Mesendoderm (in vitro differentiated cells): ENCODE measurements around the gene FNDC3A.

Source experiments
- DNase-seq: peaks from one replicate; pipeline ENCODE4 v3.0.0; 2013
- H2AK5ac ChIP-seq: 2 replicates; pipeline ENCODE4 v1.6.1; 2013; ENCODE audit warnings: low read length, inconsistent platforms
- H2BK120ac ChIP-seq: 2 replicates; pipeline ENCODE4 v1.6.1; 2013; ENCODE audit warnings: low read depth, mild to moderate bottlenecking, low read length, moderate library complexity, mixed read lengths
- H2BK15ac ChIP-seq: replicated peaks from 2 replicates; pipeline ENCODE4 v1.6.1; 2013; ENCODE audit warnings: low read depth, mild to moderate bottlenecking, moderate library complexity
- H2BK5ac ChIP-seq: 2 replicates; pipeline ENCODE4 v1.6.1; 2013; ENCODE audit warnings: low read length, inconsistent platforms
- H3K18ac ChIP-seq: 2 replicates; pipeline ENCODE4 v1.6.1; 2013; ENCODE audit warnings: mild to moderate bottlenecking, low read length, mixed read lengths
- H3K23ac ChIP-seq: one replicate; pipeline ENCODE4 v1.6.1; 2013; ENCODE audit warnings: low read length
- H3K27ac ChIP-seq: 2 replicates; pipeline ENCODE4 v1.5.1; 2013; ENCODE audit warnings: low read depth, mild to moderate bottlenecking, inconsistent platforms, low read length, moderate library complexity
- H3K27me3 ChIP-seq: 2 replicates; pipeline ENCODE4 v1.6.1; 2013; ENCODE audit warnings: low read length, control low read depth, mild to moderate bottlenecking, inconsistent platforms; ENCODE audit not compliant: insufficient read depth, poor library complexity
- H3K36me3 ChIP-seq: 2 replicates; pipeline ENCODE4 v1.6.1; 2013; ENCODE audit warnings: low read length, inconsistent platforms; ENCODE audit not compliant: control insufficient read depth, insufficient read depth
- H3K4ac ChIP-seq: one replicate; pipeline ENCODE4 v1.6.1; 2013; ENCODE audit warnings: low read depth, mild to moderate bottlenecking, low read length, moderate library complexity
- H3K4me1 ChIP-seq: 2 replicates; pipeline ENCODE4 v1.6.1; 2013; ENCODE audit warnings: low read depth, low read length, inconsistent platforms; ENCODE audit not compliant: control insufficient read depth
- H3K4me2 ChIP-seq: 2 replicates; pipeline ENCODE4 v1.6.1; 2013; ENCODE audit warnings: low read length
- H3K4me3 ChIP-seq: 2 replicates; pipeline ENCODE4 v1.5.1; 2013; ENCODE audit warnings: mild to moderate bottlenecking, low read length
- H3K56ac ChIP-seq: one replicate; pipeline ENCODE4 v1.6.1; 2013; ENCODE audit warnings: low read length
- H3K79me1 ChIP-seq: 2 replicates; pipeline ENCODE4 v1.6.1; 2013; ENCODE audit warnings: low read length, inconsistent platforms
- H3K79me2 ChIP-seq: 2 replicates; pipeline ENCODE4 v1.6.1; 2013; ENCODE audit warnings: mild to moderate bottlenecking, low read length; ENCODE audit not compliant: control insufficient read depth, insufficient read depth
- H3K9ac ChIP-seq: 2 replicates; pipeline ENCODE4 v1.6.1; 2013; ENCODE audit warnings: low read length, inconsistent platforms
- H4K5ac ChIP-seq: one replicate; pipeline ENCODE4 v1.6.1; 2013; ENCODE audit warnings: low read length
- H4K8ac ChIP-seq: one replicate; pipeline ENCODE4 v1.6.1; 2013; ENCODE audit warnings: low read depth, mild to moderate bottlenecking, control low read depth, low read length, moderate library complexity
- WGBS: extraction: QIAGEN DNeasy Blood & Tissue Kit; methylation state at CpG from one replicate; pipeline ENCODE4 v1.1.7; 2013; ENCODE audit warnings: low lambda C conversion rate, missing lambda C conversion rate; ENCODE audit not compliant: insufficient coverage; ENCODE audit errors: extremely low coverage; 5-methylcytosine and 5-hydroxymethylcytosine counted together

The FNDC3A gene

GRCh38 chr13:49020940-49021553, 45.3 kb downstream of the FNDC3A start:
- DNase-seq = peak; percentile 59
- peaks cover 3% of the 10 kb centered on the region for H3K4me1 ChIP-seq

GRCh38 chr13:49021953-49022352, 46.2 kb downstream of the FNDC3A start:
- no peak for DNase-seq
- Histone ChIP-seq H3K36me3 (no peaks in the 10 kb centered on the region), H3K18ac (no peak overlapping the region), H2AK5ac (no peak overlapping the region), H3K4me2 (no peak overlapping the region), H4K8ac (no peak overlapping the region), H3K23ac (no peak overlapping the region), H4K5ac (no peak overlapping the region), H2BK15ac (no peak overlapping the region), H2BK5ac (no peak overlapping the region), H3K4me3 (no peak overlapping the region), H3K27ac (no peak overlapping the region), H3K56ac (no peak overlapping the region), H3K79me2 (no peaks in the 10 kb centered on the region), H3K4me1 (peaks cover 3% of the 10 kb centered on the region), H3K27me3 (no peaks in the 10 kb centered on the region), H3K79me1 (no peaks in the 10 kb centered on the region), H3K9ac (no peak overlapping the region), H3K4ac (no peak overlapping the region), H2BK120ac (no peak overlapping the region)
- WGBS = no CpG with 5 or more reads among the region's 1 CpG

More at GRCh38 chr13:49020940-49021553, 45.3 kb downstream of the FNDC3A start:
- H2AK5ac ChIP-seq = no peak overlapping the region
- peak overlapping the region; percentile 18 for H3K18ac ChIP-seq
- no peak overlapping the region for H3K4me2 ChIP-seq
- no peak overlapping the region for H3K4ac ChIP-seq
- no peak overlapping the region for H4K5ac ChIP-seq
- no peak overlapping the region for H3K9ac ChIP-seq
- WGBS = no CpG with 5 or more reads among the region's 2 CpGs
- H3K79me2 ChIP-seq = no peaks in the 10 kb centered on the region
- no peak overlapping the region for H4K8ac ChIP-seq
- peak overlapping the region; percentile 73 for H3K27ac ChIP-seq
- no peak overlapping the region for H2BK5ac ChIP-seq
- H3K79me1 ChIP-seq = no peaks in the 10 kb centered on the region
- H3K27me3 ChIP-seq = no peaks in the 10 kb centered on the region
- no peak overlapping the region for H3K56ac ChIP-seq
- H3K4me3 ChIP-seq = no peak overlapping the region
- no peak overlapping the region for H3K23ac ChIP-seq
- no peak overlapping the region for H2BK120ac ChIP-seq
- H2BK15ac ChIP-seq = no peak overlapping the region
- no peaks in the 10 kb centered on the region for H3K36me3 ChIP-seq

DNA sequence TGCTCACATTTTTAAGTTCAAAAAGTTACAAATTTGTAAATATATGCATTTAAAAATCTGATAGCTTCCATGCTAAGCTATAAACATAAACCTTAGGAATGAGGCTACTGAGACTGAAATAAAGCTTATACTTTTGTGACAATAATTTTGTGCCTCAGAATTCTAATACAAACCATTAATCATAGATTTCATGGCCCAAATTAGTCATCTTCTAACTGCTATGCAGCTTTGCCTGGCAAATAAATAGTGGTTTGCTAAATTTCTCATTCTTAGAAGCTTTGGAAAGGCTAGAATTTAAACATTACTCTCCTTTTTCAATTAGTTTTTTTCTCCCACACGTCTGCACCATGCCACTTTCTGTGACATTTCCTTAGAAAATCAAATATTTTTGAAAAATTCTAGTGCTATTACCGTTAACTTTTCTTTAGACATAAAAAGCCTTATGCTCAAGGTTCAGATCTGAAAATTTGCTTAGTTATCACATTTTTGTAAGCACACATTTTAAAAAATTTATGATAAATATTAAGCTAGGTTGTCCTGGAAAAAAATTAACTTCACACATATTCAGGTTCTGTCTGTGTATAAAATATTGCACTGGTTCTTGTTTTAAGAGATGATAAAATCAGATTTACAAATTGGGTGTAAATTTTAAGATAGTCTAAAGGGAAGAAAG, 46.9 kb downstream of the FNDC3A start:
- WGBS = no CpG with 5 or more reads among the region's 2 CpGs

GRCh38 chr13:49023431-49023830, 47.7 kb downstream of the FNDC3A start:
- H3K4ac ChIP-seq = no peak overlapping the region
- H4K5ac ChIP-seq = no peak overlapping the region
- H3K18ac ChIP-seq = no peak overlapping the region
- H3K27me3 ChIP-seq = no peaks in the 10 kb centered on the region
- H2AK5ac ChIP-seq = no peak overlapping the region
- no peak overlapping the region for H3K23ac ChIP-seq
- DNase-seq = no peak
- no peak overlapping the region for H2BK5ac ChIP-seq
- no peak overlapping the region for H3K27ac ChIP-seq
- no peak overlapping the region for H4K8ac ChIP-seq
- no peak overlapping the region for H3K4me3 ChIP-seq
- no peak overlapping the region for H2BK120ac ChIP-seq
- no peaks in the 10 kb centered on the region for H3K36me3 ChIP-seq
- H3K9ac ChIP-seq = no peak overlapping the region
- H2BK15ac ChIP-seq = no peak overlapping the region
- no peaks in the 10 kb centered on the region for H3K79me2 ChIP-seq
- H3K79me1 ChIP-seq = no peaks in the 10 kb centered on the region
- H3K4me1 ChIP-seq = peaks cover 3% of the 10 kb centered on the region
- H3K56ac ChIP-seq = no peak overlapping the region
- H3K4me2 ChIP-seq = no peak overlapping the region

More for the DNA sequence above, 46.9 kb downstream of the FNDC3A start:
- Histone ChIP-seq H3K4ac (no peak overlapping the region), H3K27me3 (no peaks in the 10 kb centered on the region), H2BK5ac (no peak overlapping the region), H4K5ac (no peak overlapping the region), H2BK120ac (no peak overlapping the region), H3K27ac (no peak overlapping the region), H3K36me3 (no peaks in the 10 kb centered on the region), H3K79me2 (no peaks in the 10 kb centered on the region), H3K79me1 (no peaks in the 10 kb centered on the region), H3K23ac (no peak overlapping the region), H3K4me1 (peaks cover 3% of the 10 kb centered on the region), H3K56ac (no peak overlapping the region), H3K4me2 (no peak overlapping the region), H2AK5ac (no peak overlapping the region), H3K4me3 (no peak overlapping the region), H3K9ac (no peak overlapping the region), H2BK15ac (no peak overlapping the region), H4K8ac (no peak overlapping the region), H3K18ac (no peak overlapping the region)
- DNase-seq = no peak

- no peaks in the 10 kb centered on the region for H3K79me2 ChIP-seq
- H3K4me1 ChIP-seq = no peaks in the 10 kb centered on the region
- H3K27me3 ChIP-seq = no peaks in the 10 kb centered on the region
- H3K23ac ChIP-seq = no peak overlapping the region
- no peak overlapping the region for H2BK120ac ChIP-seq
- H3K4me3 ChIP-seq = no peak overlapping the region
- no peak overlapping the region for H3K4ac ChIP-seq
- H2BK5ac ChIP-seq = no peak overlapping the region
- no peak overlapping the region for H2BK15ac ChIP-seq
- no peak overlapping the region for H3K4me2 ChIP-seq
- no CpG with 5 or more reads among the region's 1 CpG for WGBS
- H4K5ac ChIP-seq = no peak overlapping the region
- H3K36me3 ChIP-seq = no peaks in the 10 kb centered on the region
- no peak overlapping the region for H3K56ac ChIP-seq
- no peak for DNase-seq
- no peak overlapping the region for H3K9ac ChIP-seq
- H2AK5ac ChIP-seq = no peak overlapping the region
- H3K79me1 ChIP-seq = no peaks in the 10 kb centered on the region
- H3K18ac ChIP-seq = no peak overlapping the region
- H4K8ac ChIP-seq = no peak overlapping the region
- H3K27ac ChIP-seq = no peak overlapping the region
These were observed 51.1 kb downstream of the FNDC3A start for GRCh38 chr13:49026851-49027250.

DNA sequence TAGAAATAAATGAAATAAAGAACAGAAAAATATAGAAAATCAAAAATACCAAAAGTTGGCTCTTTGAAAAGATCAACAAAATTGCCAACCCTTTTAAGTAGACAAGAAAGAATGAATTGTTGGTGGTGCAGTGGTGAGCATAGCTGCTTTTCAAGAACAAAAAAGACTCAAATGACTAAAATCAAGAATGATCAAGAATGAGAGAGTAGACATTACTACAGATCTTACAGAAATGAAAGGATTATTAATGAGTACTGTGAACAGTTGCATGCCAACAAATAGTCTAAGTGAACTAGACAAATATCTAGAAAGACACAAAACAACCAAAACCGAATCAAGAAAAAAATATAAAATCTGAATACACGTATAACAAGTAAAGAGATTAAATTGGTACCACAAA, 53.9 kb downstream of the FNDC3A start:
- H3K4me2 ChIP-seq = no peak overlapping the region
- H2BK120ac ChIP-seq = no peak overlapping the region
- no peak overlapping the region for H3K4ac ChIP-seq
- H4K8ac ChIP-seq = no peak overlapping the region
- H3K79me1 ChIP-seq = no peaks in the 10 kb centered on the region
- no CpG with 5 or more reads among the region's 2 CpGs for WGBS
- H3K36me3 ChIP-seq = no peaks in the 10 kb centered on the region
- no peak overlapping the region for H2BK5ac ChIP-seq
- H3K27ac ChIP-seq = no peak overlapping the region
- no peak overlapping the region for H3K4me3 ChIP-seq
- no peak overlapping the region for H3K9ac ChIP-seq
- no peak overlapping the region for H3K23ac ChIP-seq
- no peak overlapping the region for H2AK5ac ChIP-seq
- no peak overlapping the region for H4K5ac ChIP-seq
- H3K56ac ChIP-seq = no peak overlapping the region
- H3K4me1 ChIP-seq = no peaks in the 10 kb centered on the region
- H3K27me3 ChIP-seq = no peaks in the 10 kb centered on the region
- no peak for DNase-seq
- no peak overlapping the region for H2BK15ac ChIP-seq
- H3K18ac ChIP-seq = no peak overlapping the region
- no peaks in the 10 kb centered on the region for H3K79me2 ChIP-seq
